HL-60 (cell line): ENCODE measurements around the gene MYBPC3.
A peak's percentile ranks its signal among the peaks of the same experiment; 100 is the strongest.

ENCODE experiments used
- DNase-seq, 2 experiments: peaks; one replicate each; pipeline ENCODE4 v3.0.0-alpha.2; 2010 to 2020; ENCODE audit warnings: low read depth in 1 of 2, low spot score in 1 of 2
- H3K27ac ChIP-seq: fragments of 250-450 bp; sonication (Bioruptor Pico); replicated peaks from 2 replicates; pipeline ENCODE4 v1.5.1; 2020; ENCODE audit warnings: mild to moderate bottlenecking, moderate library complexity
- H3K27me3 ChIP-seq: fragments of 250-450 bp; sonication (Bioruptor Pico); 2 replicates; pipeline ENCODE4 v1.5.1; 2021; ENCODE audit warnings: mild to moderate bottlenecking, moderate library complexity; ENCODE audit not compliant: insufficient read depth, poor library complexity, severe bottlenecking
- H3K4me3 ChIP-seq: replicated peaks from 2 replicates; pipeline ENCODE4 v1.5.1; 2011; ENCODE audit warnings: mild to moderate bottlenecking, control low read depth, low read length; ENCODE audit not compliant: insufficient read depth
- CTCF ChIP-seq: IDR thresholded peaks from one replicate; pipeline ENCODE4 v1.5.1; 2011; ENCODE audit warnings: low read length, control low read depth, inconsistent platforms; ENCODE audit not compliant: insufficient read depth
- GABPA ChIP-seq: IDR thresholded peaks from 2 replicates; pipeline ENCODE4 v1.6.1; 2012; ENCODE audit warnings: low read depth
- POLR2AphosphoS5 ChIP-seq: IDR thresholded peaks from 2 replicates; pipeline ENCODE4 v1.6.1; 2012; ENCODE audit warnings: low read depth
- REST ChIP-seq: IDR thresholded peaks from 2 replicates; pipeline ENCODE4 v1.6.1; 2012; ENCODE audit warnings: low read depth; ENCODE audit not compliant: insufficient replicate concordance
- SPI1 ChIP-seq: IDR thresholded peaks from 2 replicates; pipeline ENCODE4 v1.6.1; 2012; ENCODE audit warnings: low read depth, mild to moderate bottlenecking, borderline replicate concordance

Gene MYBPC3

GRCh38 chr11:47380078-47380477 is 27.6 kb upstream of the MYBPC3 start:
- Histone ChIP-seq H3K27me3 (no peaks in the 10 kb centered on the region), H3K27ac (no peak overlapping the region), H3K4me3 (no peak overlapping the region)
- TF ChIP-seq POLR2AphosphoS5 (no peak), REST (no peak), GABPA (no peak), CTCF (no peak), SPI1 (no peak)
- no peak for DNase-seq

- H3K4me3 ChIP-seq: no peak overlapping the region
- no peak for DNase-seq
- H3K27me3 ChIP-seq: no peaks in the 10 kb centered on the region
- TF ChIP-seq SPI1: no peak
- no peak for TF ChIP-seq REST
- no peak for TF ChIP-seq GABPA
- no peak for TF ChIP-seq CTCF
- no peak for TF ChIP-seq POLR2AphosphoS5
- peak overlapping the region; percentile 100 for H3K27ac ChIP-seq
These were observed 26.8 kb upstream of the MYBPC3 start for GRCh38 chr11:47379317-47379716.

- TF ChIP-seq SPI1: no peak
- TF ChIP-seq POLR2AphosphoS5: no peak
- no peak for TF ChIP-seq REST
- no peak for TF ChIP-seq CTCF
- TF ChIP-seq GABPA: no peak
- Histone ChIP-seq H3K4me3 (peak overlapping the region; percentile 80), H3K27ac (peak overlapping the region; percentile 100)
These were observed 26.3 kb upstream of the MYBPC3 start for GRCh38 chr11:47378836-47379170.

More at GRCh38 chr11:47378836-47379170, 26.3 kb upstream of the MYBPC3 start:
- no peak for DNase-seq
- no peaks in the 10 kb centered on the region for H3K27me3 ChIP-seq
